ENCODE results near the gene EYS.

EYS gene

GRCh38 chr6:64404396-64404795 is 1302.6 kb downstream of the EYS start:
- H3K4me2 ChIP-seq (ENCODE audit: low read length), result no peak overlapping the region
- no peaks in the 10 kb centered on the region for H3K36me3 ChIP-seq (ENCODE audit: control insufficient read depth, low read length)
- H3K4me1 ChIP-seq (ENCODE audit: control insufficient read depth, low read length), result no peaks in the 10 kb centered on the region
- no peaks in the 10 kb centered on the region for H3K79me2 ChIP-seq (ENCODE audit: control insufficient read depth, low read length)
- no peak overlapping the region for H3K27ac ChIP-seq (ENCODE audit: low read depth, low read length)
- no peak for TF ChIP-seq CTCF (IDR thresholded peaks at IDR 0.05; ENCODE audit: low read depth, low read length, poor library complexity, severe bottlenecking)
- no peak for TF ChIP-seq EZH2phosphoT487 (IDR thresholded peaks at IDR 0.05; ENCODE audit: borderline replicate concordance, low read length)
- no peaks in the 10 kb centered on the region for H4K20me1 ChIP-seq (ENCODE audit: control insufficient read depth, insufficient read depth, low read depth, low read length)
- no peak overlapping the region for H3K4me3 ChIP-seq (ENCODE audit: low read length)
- no peaks in the 10 kb centered on the region for H3K9me2 ChIP-seq (replicated peaks; ENCODE audit: control insufficient read depth, low read length)
- H3F3A ChIP-seq (ENCODE audit: control insufficient read depth, insufficient read depth), result no peaks in the 10 kb centered on the region
- H3K9me3 ChIP-seq (ENCODE audit: control insufficient read depth, insufficient read depth, low read length), result no peaks in the 10 kb centered on the region
- H3K27me3 ChIP-seq (ENCODE audit: control insufficient read depth, low read length), result no peaks in the 10 kb centered on the region

DNA sequence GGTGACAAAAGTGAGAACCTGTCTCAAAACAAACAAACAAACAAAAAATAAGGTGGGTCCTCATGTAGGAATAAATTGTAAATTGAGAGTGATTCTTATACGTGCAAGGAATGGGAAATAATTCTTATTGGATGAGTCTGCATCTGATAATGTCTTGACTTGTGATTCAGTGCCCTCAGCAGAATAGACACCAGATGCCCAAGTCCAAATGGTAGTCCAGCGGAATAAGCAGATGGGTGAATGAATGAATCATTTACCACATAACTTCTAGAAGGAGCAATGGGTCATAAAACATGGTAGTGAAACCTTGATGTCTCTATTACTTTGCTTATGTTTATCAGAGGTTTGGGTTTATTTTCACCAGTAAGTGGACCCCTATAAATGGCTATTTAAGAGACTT is 1323.7 kb downstream of the EYS start:
- H3K36me3 ChIP-seq (ENCODE audit: control insufficient read depth, low read length), result no peaks in the 10 kb centered on the region
- no peaks in the 10 kb centered on the region for H3K9me2 ChIP-seq (replicated peaks; ENCODE audit: control insufficient read depth, low read length)
- no peaks in the 10 kb centered on the region for H4K20me1 ChIP-seq (ENCODE audit: control insufficient read depth, insufficient read depth, low read depth, low read length)
- H3K79me2 ChIP-seq (ENCODE audit: control insufficient read depth, low read length), result no peaks in the 10 kb centered on the region
- no peak overlapping the region for H3K27ac ChIP-seq (ENCODE audit: low read depth, low read length)
- H3K4me3 ChIP-seq (ENCODE audit: low read length), result no peak overlapping the region
- H3K4me1 ChIP-seq (ENCODE audit: control insufficient read depth, low read length), result no peaks in the 10 kb centered on the region
- H3F3A ChIP-seq (ENCODE audit: control insufficient read depth, insufficient read depth), result no peaks in the 10 kb centered on the region
- TF ChIP-seq EZH2phosphoT487 (IDR thresholded peaks at IDR 0.05; ENCODE audit: borderline replicate concordance, low read length), result no peak
- TF ChIP-seq CTCF (IDR thresholded peaks at IDR 0.05; ENCODE audit: low read depth, low read length, poor library complexity, severe bottlenecking), result no peak
- H3K9me3 ChIP-seq (ENCODE audit: control insufficient read depth, insufficient read depth, low read length), result no peaks in the 10 kb centered on the region
- H3K4me2 ChIP-seq (ENCODE audit: low read length), result no peak overlapping the region
- no peaks in the 10 kb centered on the region for H3K27me3 ChIP-seq (ENCODE audit: control insufficient read depth, low read length)

GRCh38 chr6:64376394-64376793 is 1330.6 kb downstream of the EYS start:
- Histone ChIP-seq H3K4me1 (ENCODE audit: control insufficient read depth, low read length) (no peaks in the 10 kb centered on the region), H3K4me3 (ENCODE audit: low read length) (no peak overlapping the region), H3K4me2 (ENCODE audit: low read length) (no peak overlapping the region), H3K27me3 (ENCODE audit: control insufficient read depth, low read length) (no peaks in the 10 kb centered on the region), H3F3A (ENCODE audit: control insufficient read depth, insufficient read depth) (no peaks in the 10 kb centered on the region), H3K79me2 (ENCODE audit: control insufficient read depth, low read length) (no peaks in the 10 kb centered on the region), H3K36me3 (ENCODE audit: control insufficient read depth, low read length) (no peaks in the 10 kb centered on the region), H3K9me3 (ENCODE audit: control insufficient read depth, insufficient read depth, low read length) (peaks cover 5% of the 10 kb centered on the region; the same call in 1 of the 2 replicates), H4K20me1 (ENCODE audit: control insufficient read depth, insufficient read depth, low read depth, low read length) (no peaks in the 10 kb centered on the region), H3K9me2 (replicated peaks; ENCODE audit: control insufficient read depth, low read length) (no peaks in the 10 kb centered on the region), H3K27ac (ENCODE audit: low read depth, low read length) (no peak overlapping the region)
- no peak for TF ChIP-seq CTCF (IDR thresholded peaks at IDR 0.05; ENCODE audit: low read depth, low read length, poor library complexity, severe bottlenecking)
- TF ChIP-seq EZH2phosphoT487 (IDR thresholded peaks at IDR 0.05; ENCODE audit: borderline replicate concordance, low read length), result no peak

DNA sequence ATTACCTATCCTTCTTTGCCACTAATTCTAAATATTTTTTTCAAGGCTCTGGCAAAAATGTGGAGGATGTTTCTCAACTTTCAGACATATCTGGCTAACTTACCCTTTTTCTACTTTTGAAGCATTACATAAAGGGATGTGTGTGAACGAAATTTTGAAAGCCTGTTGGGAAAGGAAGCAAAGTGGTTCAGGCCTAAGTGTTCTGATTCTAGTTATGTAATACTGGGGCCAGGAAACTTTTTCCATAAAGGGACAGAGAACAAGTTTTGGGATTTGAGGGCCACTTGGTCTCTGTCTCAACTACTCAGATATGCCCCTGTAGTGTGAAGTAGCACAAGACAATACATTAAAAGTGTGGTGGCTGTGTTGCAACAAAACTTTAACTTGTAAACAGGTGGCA is 1349.6 kb downstream of the EYS start:
- no peaks in the 10 kb centered on the region for H3F3A ChIP-seq (ENCODE audit: control insufficient read depth, insufficient read depth)
- no peak overlapping the region for H3K4me2 ChIP-seq (ENCODE audit: low read length)
- no peaks in the 10 kb centered on the region for H3K79me2 ChIP-seq (ENCODE audit: control insufficient read depth, low read length)
- no peaks in the 10 kb centered on the region for H3K9me3 ChIP-seq (ENCODE audit: control insufficient read depth, insufficient read depth, low read length)
- no peaks in the 10 kb centered on the region for H4K20me1 ChIP-seq (ENCODE audit: control insufficient read depth, insufficient read depth, low read depth, low read length)
- H3K27ac ChIP-seq (ENCODE audit: low read depth, low read length), result no peak overlapping the region
- no peaks in the 10 kb centered on the region for H3K4me1 ChIP-seq (ENCODE audit: control insufficient read depth, low read length)
- no peaks in the 10 kb centered on the region for H3K9me2 ChIP-seq (replicated peaks; ENCODE audit: control insufficient read depth, low read length)
- no peak overlapping the region for H3K4me3 ChIP-seq (ENCODE audit: low read length)
- no peaks in the 10 kb centered on the region for H3K36me3 ChIP-seq (ENCODE audit: control insufficient read depth, low read length)
- no peak for TF ChIP-seq EZH2phosphoT487 (IDR thresholded peaks at IDR 0.05; ENCODE audit: borderline replicate concordance, low read length)
- no peak for TF ChIP-seq CTCF (IDR thresholded peaks at IDR 0.05; ENCODE audit: low read depth, low read length, poor library complexity, severe bottlenecking)
- H3K27me3 ChIP-seq (ENCODE audit: control insufficient read depth, low read length), result no peaks in the 10 kb centered on the region
